ENCODE data around the gene SERPINA10.

Gene SERPINA10, protein sequence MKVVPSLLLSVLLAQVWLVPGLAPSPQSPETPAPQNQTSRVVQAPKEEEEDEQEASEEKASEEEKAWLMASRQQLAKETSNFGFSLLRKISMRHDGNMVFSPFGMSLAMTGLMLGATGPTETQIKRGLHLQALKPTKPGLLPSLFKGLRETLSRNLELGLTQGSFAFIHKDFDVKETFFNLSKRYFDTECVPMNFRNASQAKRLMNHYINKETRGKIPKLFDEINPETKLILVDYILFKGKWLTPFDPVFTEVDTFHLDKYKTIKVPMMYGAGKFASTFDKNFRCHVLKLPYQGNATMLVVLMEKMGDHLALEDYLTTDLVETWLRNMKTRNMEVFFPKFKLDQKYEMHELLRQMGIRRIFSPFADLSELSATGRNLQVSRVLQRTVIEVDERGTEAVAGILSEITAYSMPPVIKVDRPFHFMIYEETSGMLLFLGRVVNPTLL

DNA sequence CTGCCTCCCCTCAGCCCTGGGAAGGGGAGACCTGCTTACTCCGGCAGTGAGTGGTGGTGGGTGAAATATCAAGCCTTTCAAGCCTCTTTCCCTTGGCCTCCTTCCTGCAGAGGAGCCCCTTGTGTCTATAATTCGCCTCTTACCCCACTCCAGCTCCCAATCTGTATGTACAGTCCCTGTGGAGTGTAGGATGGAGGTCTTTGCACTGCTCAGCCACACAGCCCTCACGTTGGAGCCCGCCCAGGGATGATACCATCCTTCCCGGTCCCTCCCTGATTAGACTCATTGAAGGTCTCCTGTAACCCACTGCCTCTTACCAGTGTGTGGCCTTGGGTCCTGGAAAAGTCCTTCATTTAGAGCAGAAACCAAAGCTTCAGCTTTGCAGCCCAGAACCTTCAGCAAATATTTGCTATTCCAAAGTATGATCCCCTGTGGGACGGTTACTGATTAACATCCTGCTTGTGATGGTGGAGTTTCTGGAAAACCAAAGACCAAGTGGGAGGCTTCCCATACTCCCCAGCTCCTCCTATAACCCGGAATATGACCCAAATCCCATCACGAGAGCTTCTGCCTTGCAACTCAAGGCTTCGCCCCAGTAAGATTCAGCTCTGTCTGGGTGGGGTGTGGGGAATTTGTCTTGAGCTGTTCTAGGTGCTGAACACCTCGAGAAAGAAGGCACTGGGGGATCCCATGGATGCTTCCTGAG, at the start of gene SERPINA10:
TSS of gene SERPINA10 (minus strand) at position 397 of the 706 bp plus-strand sequence. CDS start 2,675 bp downstream, outside the sequence.
- no peak within 1 kb of the TSS for H3K27ac ChIP-seq
- TF ChIP-seq ZFX (IDR thresholded peaks at IDR 0.05; ENCODE audit: borderline replicate concordance), result no peak
- TF ChIP-seq, protein P1, sequence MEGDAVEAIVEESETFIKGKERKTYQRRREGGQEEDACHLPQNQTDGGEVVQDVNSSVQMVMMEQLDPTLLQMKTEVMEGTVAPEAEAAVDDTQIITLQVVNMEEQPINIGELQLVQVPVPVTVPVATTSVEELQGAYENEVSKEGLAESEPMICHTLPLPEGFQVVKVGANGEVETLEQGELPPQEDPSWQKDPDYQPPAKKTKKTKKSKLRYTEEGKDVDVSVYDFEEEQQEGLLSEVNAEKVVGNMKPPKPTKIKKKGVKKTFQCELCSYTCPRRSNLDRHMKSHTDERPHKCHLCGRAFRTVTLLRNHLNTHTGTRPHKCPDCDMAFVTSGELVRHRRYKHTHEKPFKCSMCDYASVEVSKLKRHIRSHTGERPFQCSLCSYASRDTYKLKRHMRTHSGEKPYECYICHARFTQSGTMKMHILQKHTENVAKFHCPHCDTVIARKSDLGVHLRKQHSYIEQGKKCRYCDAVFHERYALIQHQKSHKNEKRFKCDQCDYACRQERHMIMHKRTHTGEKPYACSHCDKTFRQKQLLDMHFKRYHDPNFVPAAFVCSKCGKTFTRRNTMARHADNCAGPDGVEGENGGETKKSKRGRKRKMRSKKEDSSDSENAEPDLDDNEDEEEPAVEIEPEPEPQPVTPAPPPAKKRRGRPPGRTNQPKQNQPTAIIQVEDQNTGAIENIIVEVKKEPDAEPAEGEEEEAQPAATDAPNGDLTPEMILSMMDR (IDR thresholded peaks at IDR 0.05), result no peak

DNA sequence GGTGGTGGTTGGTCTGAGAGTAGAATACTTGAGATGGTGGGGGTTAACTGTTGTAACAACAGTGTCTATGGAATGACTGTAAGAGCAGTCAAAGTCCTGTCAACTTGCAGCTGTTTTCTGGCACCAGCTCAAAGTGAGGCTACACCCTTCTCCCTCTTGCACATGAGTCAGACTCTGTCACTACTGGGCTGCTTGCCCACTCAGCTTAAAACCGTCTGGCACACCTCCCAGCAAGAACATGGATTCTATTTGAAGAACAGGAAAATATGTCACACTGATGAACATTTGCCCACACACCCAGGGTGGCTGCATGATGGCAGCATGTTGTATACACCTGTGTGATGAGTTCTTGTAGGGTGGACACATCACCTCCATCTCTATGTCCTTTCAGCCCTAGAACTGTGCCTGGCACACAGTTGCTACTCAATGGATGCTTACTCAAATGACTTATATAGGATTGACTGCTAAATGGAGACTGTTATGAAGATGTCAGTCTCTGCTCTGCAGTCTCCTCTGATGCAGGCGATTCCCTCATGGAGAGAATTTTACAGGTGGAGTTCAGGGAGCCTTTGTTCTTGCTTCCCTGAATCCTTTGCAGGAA, 49.4 kb upstream of the SERPINA10 start:
- no peak overlapping the region for H3K27ac ChIP-seq
- TF ChIP-seq ZFX (IDR thresholded peaks at IDR 0.05; ENCODE audit: borderline replicate concordance), result no peak
- TF ChIP-seq, protein P1 (IDR thresholded peaks at IDR 0.05), result no peak

DNA sequence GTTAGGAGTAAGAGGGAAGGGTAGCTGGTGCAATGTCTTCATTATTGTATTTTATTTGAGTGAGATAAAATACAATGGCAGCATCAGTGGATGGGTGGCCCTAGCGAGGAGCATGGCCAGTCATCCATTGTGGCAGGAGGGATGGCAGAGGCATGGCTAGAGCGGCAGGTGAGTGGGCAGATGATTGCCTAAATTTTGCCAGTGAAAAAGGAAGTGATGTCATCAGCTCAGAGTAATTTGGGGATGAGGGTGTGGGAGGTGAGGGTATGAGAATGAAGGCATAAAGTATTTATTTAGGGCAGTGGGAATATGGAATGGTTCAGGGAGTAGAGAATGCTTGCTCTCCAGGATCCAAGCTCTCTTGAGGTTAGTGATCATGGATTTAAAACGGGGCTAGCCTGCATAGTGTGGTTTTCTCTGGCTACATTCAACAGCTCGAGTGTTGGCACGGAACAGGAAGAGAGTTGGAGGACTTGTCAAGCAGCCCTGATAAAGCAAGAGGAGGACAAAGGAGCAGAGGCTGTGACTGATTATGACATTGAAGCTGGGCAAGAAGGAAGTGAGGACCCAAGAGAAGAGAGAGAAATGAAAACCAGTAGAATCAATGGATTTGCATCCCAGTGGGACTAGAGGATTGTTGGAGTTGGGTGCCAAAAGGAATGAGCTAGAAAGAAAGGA, 48.7 kb upstream of the SERPINA10 start:
- H3K27ac ChIP-seq, result no peak overlapping the region
- no peak for TF ChIP-seq ZFX (IDR thresholded peaks at IDR 0.05; ENCODE audit: borderline replicate concordance)
- TF ChIP-seq, protein P1 (IDR thresholded peaks at IDR 0.05), result no peak

DNA sequence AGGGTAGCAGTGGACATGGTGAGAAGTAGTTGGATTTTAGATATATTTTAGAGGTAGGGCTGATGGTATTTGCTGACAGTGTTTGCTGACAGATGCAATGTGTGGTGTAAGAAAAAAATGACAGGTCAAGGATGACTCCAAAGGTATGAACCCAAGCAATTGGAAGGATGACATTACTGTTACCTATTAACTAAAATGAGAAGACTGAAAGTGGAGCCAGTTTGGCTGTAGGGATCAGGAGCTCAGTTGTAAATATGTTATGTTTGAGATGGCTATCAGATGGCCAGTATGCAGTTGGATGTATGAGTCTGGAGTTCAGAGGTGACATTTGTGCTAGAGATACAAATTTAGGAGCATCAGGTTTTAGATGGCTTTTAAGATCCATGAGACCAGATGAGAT, 47.5 kb upstream of the SERPINA10 start:
- TF ChIP-seq, protein P1 (IDR thresholded peaks at IDR 0.05), result no peak
- TF ChIP-seq ZFX (IDR thresholded peaks at IDR 0.05; ENCODE audit: borderline replicate concordance), result no peak
- no peak overlapping the region for H3K27ac ChIP-seq

DNA sequence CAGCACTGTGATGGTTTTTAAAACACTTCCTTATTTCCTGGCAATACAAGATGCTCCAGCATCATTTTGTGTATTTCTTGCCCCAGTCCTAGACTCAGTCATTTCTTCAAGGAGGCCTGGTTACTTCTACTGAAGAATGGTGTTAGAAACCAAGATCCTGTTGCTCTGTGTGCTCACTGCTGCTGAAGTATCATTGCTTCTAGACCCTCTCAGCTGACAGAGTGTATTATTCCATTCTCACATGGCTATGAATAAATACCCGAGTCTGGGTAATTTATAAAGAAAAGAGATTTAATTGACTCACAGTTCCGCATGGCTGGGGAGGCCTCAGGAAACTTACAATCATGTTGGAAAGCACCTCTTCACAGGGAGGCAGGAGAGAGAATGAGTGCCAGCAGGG, 45.0 kb upstream of the SERPINA10 start:
- no peak for TF ChIP-seq ZFX (IDR thresholded peaks at IDR 0.05; ENCODE audit: borderline replicate concordance)
- no peak overlapping the region for H3K27ac ChIP-seq

DNA sequence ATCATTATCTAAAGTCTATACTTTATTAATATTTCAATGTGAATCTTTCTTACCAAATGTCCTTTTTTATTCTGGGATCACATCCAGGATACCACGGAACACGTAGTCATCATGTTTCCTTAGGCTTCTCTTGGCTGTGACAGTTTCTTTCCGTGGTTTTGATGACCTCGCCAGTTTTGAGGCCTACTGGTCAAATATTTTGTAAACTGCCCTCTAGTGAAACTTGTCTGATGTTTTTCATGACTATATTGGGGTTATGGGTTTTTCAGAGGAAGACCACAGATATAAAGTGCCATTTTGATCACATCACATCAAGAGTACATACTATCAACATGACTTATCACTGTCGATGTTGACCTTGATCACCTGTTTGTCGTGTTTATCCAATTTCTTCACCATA, 44.2 kb upstream of the SERPINA10 start:
- TF ChIP-seq ZFX (IDR thresholded peaks at IDR 0.05; ENCODE audit: borderline replicate concordance), result no peak
- TF ChIP-seq, protein P1 (IDR thresholded peaks at IDR 0.05), result no peak
- no peak overlapping the region for H3K27ac ChIP-seq

DNA sequence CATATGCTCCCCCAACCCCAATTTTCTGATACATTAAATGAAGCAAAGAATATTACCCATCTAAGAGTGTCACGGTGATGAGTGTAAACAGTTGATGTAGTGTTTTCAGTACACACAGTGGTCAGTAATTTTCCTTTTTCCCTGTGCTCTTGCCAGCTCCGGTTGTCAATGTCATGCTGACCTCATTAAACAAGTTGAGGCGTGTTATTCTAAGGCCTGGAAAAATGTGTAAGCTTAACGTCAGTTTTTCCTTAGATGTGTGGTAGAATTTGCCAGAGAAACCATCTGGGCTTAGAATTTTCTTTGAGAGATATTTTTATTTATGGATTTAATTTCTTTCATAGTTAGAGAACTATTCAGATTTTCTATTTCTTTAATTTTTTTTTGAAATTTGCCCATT, 41.8 kb upstream of the SERPINA10 start:
- TF ChIP-seq, protein P1 (IDR thresholded peaks at IDR 0.05), result no peak
- no peak for TF ChIP-seq ZFX (IDR thresholded peaks at IDR 0.05; ENCODE audit: borderline replicate concordance)
- H3K27ac ChIP-seq, result no peak overlapping the region
